GM12872 (cell line): ENCODE data around the gene PPP1R16B.

Source experiments
- CTCF ChIP-seq: IDR thresholded peaks from 3 replicates; pipeline ENCODE4 v1.5.1; 2011; ENCODE audit warnings: low read depth, mild to moderate bottlenecking, low read length, moderate library complexity; ENCODE audit not compliant: insufficient read depth

PPP1R16B gene

GRCh38 chr20:38893056-38893564, 87.6 kb downstream of the PPP1R16B start:
- TF ChIP-seq CTCF = no peak

- peak; percentile 97 for TF ChIP-seq CTCF
These were observed 88.1 kb downstream of the PPP1R16B start for GRCh38 chr20:38893565-38894090.

GRCh38 chr20:38894091-38894847, 88.8 kb downstream of the PPP1R16B start:
- TF ChIP-seq CTCF = no peak

- no peak for TF ChIP-seq CTCF
These were observed 89.8 kb downstream of the PPP1R16B start for GRCh38 chr20:38895098-38895949.

- no peak for TF ChIP-seq CTCF
These were observed 90.6 kb downstream of the PPP1R16B start for GRCh38 chr20:38896009-38896594.

- TF ChIP-seq CTCF = no peak
These were observed 91.8 kb downstream of the PPP1R16B start for GRCh38 chr20:38897267-38897666.

GRCh38 chr20:38900606-38901005, 95.1 kb downstream of the PPP1R16B start:
- no peak for TF ChIP-seq CTCF
